IMR-90 (cell line): ENCODE data around the gene MREG. TPM values are rescaled to one million over a fixed set of nuclear protein-coding genes. Genes with fewer than 3 reads are reported as not detected.

ENCODE experiments used
- ATAC-seq: fragments of 200-7000 bp; cut with Tn5 transposase; 2 replicates; pipeline ENCODE4 v1.9.1; 2020; ENCODE audit warnings: low read depth, mild to moderate bottlenecking, moderate library complexity
- BruUV-seq: library from RNA; stranded (reverse); fragments of 400-500 nt; replicated peaks from 2 replicates; lab custom pipeline; 2021; lab: Mats Ljungman, UMichigan
- CTCF ChIA-PET: fragments of 300-600 bp; formaldehyde crosslinking; extraction: SDS; loops from one replicate; lab custom pipeline; 2021; ENCODE audit warnings: antibody characterized with exemption; lab: Yijun Ruan, JAX
- POLR2A ChIA-PET: fragments of 300-600 bp; sonication (Branson Sonifier 250); formaldehyde crosslinking; loops from one replicate; lab custom pipeline; 2022; ENCODE audit warnings: antibody characterized with exemption; ENCODE audit not compliant: unreplicated experiment; lab: Charles Lee
- DNase-seq: peaks from one replicate; pipeline ENCODE4 v3.0.0; 2013
- H2AFZ ChIP-seq: replicated peaks from 2 replicates; pipeline ENCODE3; 2013; ENCODE audit warnings: low read length, mild to moderate bottlenecking; ENCODE audit not compliant: poor library complexity
- H2AK5ac ChIP-seq: 2 replicates; pipeline ENCODE4 v1.6.1; 2013; ENCODE audit warnings: low read depth, low read length, inconsistent platforms
- H2AK9ac ChIP-seq: replicated peaks from 2 replicates; pipeline ENCODE3; 2013; ENCODE audit warnings: mild to moderate bottlenecking, low read depth, low read length, moderate library complexity; ENCODE audit not compliant: poor library complexity
- H2BK120ac ChIP-seq: 2 replicates; pipeline ENCODE4 v1.6.1; 2013; ENCODE audit warnings: low read depth, low read length, inconsistent platforms
- H2BK15ac ChIP-seq: 3 replicates; pipeline ENCODE4 v1.6.1; 2013; ENCODE audit warnings: low read depth, low read length, inconsistent platforms
- H2BK20ac ChIP-seq: 2 replicates; pipeline ENCODE4 v1.6.1; 2013; ENCODE audit warnings: low read depth, mild to moderate bottlenecking, inconsistent platforms, low read length, moderate library complexity
- H2BK5ac ChIP-seq: 2 replicates; pipeline ENCODE4 v1.6.1; 2013; ENCODE audit warnings: mild to moderate bottlenecking, low read depth, low read length, inconsistent platforms; ENCODE audit not compliant: poor library complexity, severe bottlenecking
- H3K14ac ChIP-seq: replicated peaks from 2 replicates; pipeline ENCODE4 v1.6.1; 2013; ENCODE audit warnings: low read depth, low read length, inconsistent platforms
- H3K18ac ChIP-seq: 2 replicates; pipeline ENCODE4 v1.6.1; 2013; ENCODE audit warnings: low read depth, low read length, control low read depth
- H3K23ac ChIP-seq: 2 replicates; pipeline ENCODE4 v1.6.1; 2013; ENCODE audit warnings: low read depth, low read length, inconsistent platforms
- H3K27ac ChIP-seq: 2 replicates; pipeline ENCODE4 v1.5.1; 2013; ENCODE audit warnings: mild to moderate bottlenecking, control low read depth, low read length; ENCODE audit not compliant: insufficient read depth
- H3K27me3 ChIP-seq: 2 replicates; pipeline ENCODE4 v1.6.1; 2013; ENCODE audit warnings: low read length; ENCODE audit not compliant: control insufficient read depth, insufficient read depth
- H3K36me3 ChIP-seq: 2 replicates; pipeline ENCODE4 v1.6.1; 2013; ENCODE audit warnings: low read length, mixed read lengths; ENCODE audit not compliant: control insufficient read depth, insufficient read depth
- H3K4ac ChIP-seq: 2 replicates; pipeline ENCODE4 v1.6.1; 2013; ENCODE audit warnings: low read depth, low read length, inconsistent platforms
- H3K4me1 ChIP-seq: 2 replicates; pipeline ENCODE4 v1.6.1; 2013; ENCODE audit warnings: low read length, mixed read lengths; ENCODE audit not compliant: control insufficient read depth, insufficient read depth
- H3K4me2 ChIP-seq: 2 replicates; pipeline ENCODE4 v1.6.1; 2013; ENCODE audit warnings: low read depth, mild to moderate bottlenecking, control low read depth, low read length, moderate library complexity
- H3K4me3 ChIP-seq: 2 replicates; pipeline ENCODE4 v1.5.1; 2013; ENCODE audit warnings: low read depth, mild to moderate bottlenecking, control low read depth, low read length, moderate library complexity; ENCODE audit not compliant: insufficient read depth
- H3K56ac ChIP-seq: 2 replicates; pipeline ENCODE4 v1.6.1; 2013; ENCODE audit warnings: low read length, inconsistent platforms; ENCODE audit not compliant: insufficient read depth; ENCODE audit errors: extremely low read depth
- H3K79me1 ChIP-seq, 2 experiments: 2 replicates each; pipeline ENCODE4 v1.6.1; 2013; ENCODE audit warnings: low read length in 2 of 2, inconsistent platforms in 1 of 2, low read depth in 1 of 2
- H3K9ac ChIP-seq: 2 replicates; pipeline ENCODE4 v1.6.1; 2013; ENCODE audit warnings: low read depth, low read length, control low read depth
- H3K9me1 ChIP-seq: 2 replicates; pipeline ENCODE4 v1.6.1; 2013; ENCODE audit warnings: low read length, inconsistent platforms; ENCODE audit not compliant: insufficient read depth
- H3K9me3 ChIP-seq: 2 replicates; pipeline ENCODE4 v1.6.1; 2013; ENCODE audit warnings: low read length; ENCODE audit not compliant: control insufficient read depth, insufficient read depth
- H4K20me1 ChIP-seq: 2 replicates; pipeline ENCODE4 v1.6.1; 2013; ENCODE audit warnings: low read length, inconsistent platforms; ENCODE audit not compliant: insufficient read depth
- H4K5ac ChIP-seq: 2 replicates; pipeline ENCODE4 v1.6.1; 2013; ENCODE audit warnings: mild to moderate bottlenecking, low read depth, low read length, control low read depth
- H4K8ac ChIP-seq, 2 experiments: 2 replicates each; pipeline ENCODE4 v1.6.1; 2013; ENCODE audit warnings: low read depth in 2 of 2, low read length in 2 of 2, control low read depth in 1 of 2, inconsistent platforms in 1 of 2
- H4K91ac ChIP-seq: 2 replicates; pipeline ENCODE4 v1.6.1; 2013; ENCODE audit warnings: low read depth, low read length, inconsistent platforms; ENCODE audit not compliant: insufficient read depth
- CHD1 ChIP-seq: IDR thresholded peaks from 2 replicates; pipeline ENCODE4 v1.6.1; 2012; ENCODE audit warnings: low read depth, low read length, improper control_type of control experiment
- USF2 ChIP-seq: fragments of 150-350 bp; IDR thresholded peaks from 2 replicates; pipeline ENCODE4 v1.6.1; 2017; ENCODE audit warnings: mild to moderate bottlenecking, antibody characterized with exemption, low read length, low read depth
- WGBS, 2 experiments: methylation state at CpG; one replicate each; pipeline versions ENCODE4 v1.1.5 to v1.1.7; 2013; ENCODE audit warnings: missing lambda C conversion rate in 2 of 2; ENCODE audit not compliant: insufficient read length in 1 of 2; ENCODE audit errors: extremely low coverage in 2 of 2; 5-methylcytosine and 5-hydroxymethylcytosine counted together
- dilution Hi-C: fragments of 300-500 bp; cut with HindIII; formaldehyde crosslinking; loops from one replicate; pipeline ENCODE4 v1.14.3; 2018; ENCODE audit warnings: low sequenced_read_pairs; ENCODE audit not compliant: unreplicated experiment
- in situ Hi-C: fragments of 300-500 bp; cut with MboI; formaldehyde crosslinking; loops from 3 replicates; pipeline ENCODE4 v1.14.3; 2019; ENCODE audit warnings: low sequenced_read_pairs, inconsistent platforms, mixed read lengths
- intact Hi-C: fragments of 100-400 bp; cut with micrococcal nuclease; formaldehyde crosslinking; loops from 2 replicates; pipeline ENCODE4 v1.10.0; 2022
- polyA plus RNA-seq, 3 experiments: library from polyadenylated mRNA; depleted of rRNA; stranded (reverse); fragments of >200 nt; gene quantifications; 2 replicates each; pipeline ENCODE4 v1.2.3, GENCODE V29; 2012; ENCODE audit warnings: low replicate concordance in 1 of 3
- total RNA-seq: library from RNA; depleted of rRNA; stranded (reverse); fragments of >200 nt; gene quantifications from 2 replicates; pipeline ENCODE4 v1.2.3, GENCODE V29; 2012

MREG gene
- total and polyA plus RNA-seq, 2 of the 4 experiments (the other 2 are of a cell fraction) = 1.0 to 1.8 TPM

DNA sequence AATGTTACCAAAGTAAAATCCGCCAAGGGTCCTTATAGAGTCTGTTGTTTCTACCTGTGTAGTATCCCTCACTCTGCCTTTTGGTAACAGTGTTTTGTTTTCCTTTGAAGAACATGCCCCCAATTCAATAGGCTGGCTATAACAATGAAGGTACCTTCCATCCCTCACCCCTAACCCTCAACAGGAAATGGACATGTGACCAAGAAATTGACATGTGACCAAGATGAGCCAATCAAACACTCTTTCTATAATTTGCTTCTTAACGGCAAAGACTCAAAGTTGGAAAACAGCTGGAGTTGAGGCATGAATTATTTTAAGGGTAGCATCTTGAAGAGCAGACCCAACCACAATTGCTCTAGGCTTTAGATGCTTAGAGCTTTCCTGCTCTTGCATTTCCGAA is 5.4 kb upstream of the MREG start:
- Histone ChIP-seq H3K36me3 (no peaks in the 10 kb centered on the region), H3K14ac (no peak overlapping the region), H2BK120ac (no peak overlapping the region), H4K5ac (no peak overlapping the region), H2BK5ac (no peak overlapping the region), H3K4me2 (no peak overlapping the region), H4K8ac (no peak overlapping the region), H3K4ac (no peak overlapping the region), H2BK15ac (no peak overlapping the region), H3K27ac (no peak overlapping the region), H3K23ac (no peak overlapping the region), H4K91ac (no peak overlapping the region), H3K9ac (no peak overlapping the region), H4K20me1 (no peaks in the 10 kb centered on the region), H3K79me1 (no peaks in the 10 kb centered on the region), H3K56ac (no peak overlapping the region), H2BK20ac (no peak overlapping the region), H2AK9ac (no peak overlapping the region), H3K4me1 (no peaks in the 10 kb centered on the region), H3K9me1 (no peaks in the 10 kb centered on the region), H3K27me3 (no peaks in the 10 kb centered on the region), H3K4me3 (no peak overlapping the region), H2AK5ac (no peak overlapping the region), H3K9me3 (no peaks in the 10 kb centered on the region), H3K18ac (no peak overlapping the region), H2AFZ (no peak overlapping the region)
- ATAC-seq (no peak), DNase-seq (no peak)
- BruUV-seq = no TSS peak
- ChIA-PET POLR2A (no interaction called here), CTCF (interaction anchor here (0.6 to 0.9 kb wide), 2 partner anchors 15 to 63 kb away, joined by 3 read pairs; partner anchors contain the start of genes PECR and TMEM169)
- dilution Hi-C loops (no loop called here), intact Hi-C loops (no loop called here), in situ Hi-C loops (no loop called here)
- TF ChIP-seq USF2 (peak; percentile 45; the same call in 1 of the 2 replicates), CHD1 (no peak)
- no CpG with 5 or more reads among the region's 3 CpGs for WGBS, 2 experiments
